Ecto neural progenitor cell (in vitro differentiated cells): ENCODE measurements around the gene NOX3.
"Not testable (repeated sequence)": the region's sequence is repeated elsewhere in the genome, so short reads cannot be mapped to it uniquely, and the experiment has no call there.

Source experiments
- DNase-seq: peaks from one replicate; pipeline ENCODE4 v3.0.0-alpha.2; 2018; ENCODE audit warnings: low spot score

The NOX3 gene

GRCh38 chr6:155371230-155371629 lies 84.4 kb downstream of the NOX3 start:
- no peak for DNase-seq

- no peak for DNase-seq
Observed at GRCh38 chr6:155366325-155366724, 89.3 kb downstream of the NOX3 start.

GRCh38 chr6:155364844-155365437 lies 90.7 kb downstream of the NOX3 start:
- DNase-seq, result no peak

GRCh38 chr6:155364021-155364420 lies 91.6 kb downstream of the NOX3 start:
- DNase-seq, result not testable (repeated sequence)

GRCh38 chr6:155362968-155363632 lies 92.5 kb downstream of the NOX3 start:
- DNase-seq, result not testable (repeated sequence)

- DNase-seq, result no peak
Observed at GRCh38 chr6:155354167-155354566, 101.5 kb downstream of the NOX3 start.

- DNase-seq, result no peak
Observed at GRCh38 chr6:155352811-155353210, 102.8 kb downstream of the NOX3 start.

- DNase-seq, result no peak
Observed at GRCh38 chr6:155352130-155352420, 103.6 kb downstream of the NOX3 start.

GRCh38 chr6:155351273-155352129 lies 104.1 kb downstream of the NOX3 start:
- DNase-seq, result no peak

- no peak for DNase-seq
Observed at GRCh38 chr6:155349956-155350355, 105.7 kb downstream of the NOX3 start.

GRCh38 chr6:155349129-155349528 lies 106.5 kb downstream of the NOX3 start:
- no peak for DNase-seq

- DNase-seq, result no peak
Observed at GRCh38 chr6:155347800-155348199, 107.8 kb downstream of the NOX3 start.

GRCh38 chr6:155346957-155347356 lies 108.7 kb downstream of the NOX3 start:
- no peak for DNase-seq
